Measurements from ENCODE around the gene HOXC6. TPM values are rescaled to one million over a fixed set of nuclear protein-coding genes. Genes with fewer than 3 reads are reported as not detected.

HOXC6 gene
- total RNA-seq, 2 experiments from 2014 or later = not detected

- ChIA-PET POLR2A (interaction anchor here (0.8 to 1.7 kb wide), 6 partner anchors 11 to 320 kb away, joined by 3 to 8 read pairs (median 4); partner anchors contain the start of genes COPZ1 and SMUG1), CTCF (interaction anchor here (0.6 to 6.3 kb wide), 18 partner anchors 7 to 211 kb away, joined by 3 to 59 read pairs (median 6); partner anchors contain the start of genes HOXC10, HOXC4, HOXC5 and SMUG1)
- H3K4me3 Mint-ChIP-seq = no peak overlapping the region
- Histone ChIP-seq H3K36me3 (ENCODE audit: insufficient read depth, low read length) (no peaks in the 10 kb centered on the region), H3K27ac (ENCODE audit: low read depth in 1 of 2, low read length in 2 of 2) (no peak overlapping the region), H3K9me3 (ENCODE audit: control insufficient read depth in 1 of 2, insufficient read depth in 1 of 2, low read length in 2 of 2) (peaks cover 0 to 50% of the 10 kb centered on the region in 2 experiments), H3K4me1 (ENCODE audit: insufficient read depth, low read length) (peaks cover 44% of the 10 kb centered on the region), H3K4me3 (ENCODE audit: low read length) (no peak overlapping the region), H3K27me3 (ENCODE audit: control insufficient read depth in 1 of 2, insufficient read depth in 2 of 2, low read length in 2 of 2) (peaks cover 93 to 96% of the 10 kb centered on the region in 2 experiments)
- peaks cover 100% of the 10 kb centered on the region for H3K27me3 Mint-ChIP-seq
- no peaks in the 10 kb centered on the region for H3K9me3 Mint-ChIP-seq
- no peak for DNase-seq
- no peak for TF ChIP-seq CTCF (IDR thresholded peaks at IDR 0.05)
- peaks cover 34% of the 10 kb centered on the region for H3K4me1 Mint-ChIP-seq (ENCODE audit: low read depth)
- no peak overlapping the region for H3K27ac Mint-ChIP-seq
- H3K36me3 Mint-ChIP-seq (ENCODE audit: low read depth) = no peaks in the 10 kb centered on the region
- no peak for ATAC-seq (ENCODE audit: poor library complexity)
- intact Hi-C loops (cut with DNase I, micrococcal nuclease) = loop anchor here (5.0 to 10.0 kb wide), 3 partner anchors 359 to 377 kb away; partner anchors contain the start of genes GPR84 (in 1 of the 2) and ZNF385A (in 1 of the 2)
These were observed 22.7 kb upstream of the HOXC6 start for GRCh38 chr12:54005531-54005852.

GRCh38 chr12:54005853-54006558 lies 22.2 kb upstream of the HOXC6 start:
- H3K27me3 Mint-ChIP-seq = peaks cover 100% of the 10 kb centered on the region
- CTCF ChIA-PET = interaction anchor here (0.6 to 6.3 kb wide), 18 partner anchors 8 to 210 kb away, joined by 3 to 59 read pairs (median 6); partner anchors contain the start of genes HOXC10, HOXC4, HOXC5 and SMUG1
- intact Hi-C loops (cut with DNase I, micrococcal nuclease) = loop anchor here (1.0 to 10.0 kb wide), 7 partner anchors 185 to 376 kb away; partner anchors contain the start of genes GPR84 (in 1 of the 2) and ZNF385A (in 1 of the 2)
- no peak overlapping the region for H3K27ac ChIP-seq (ENCODE audit: low read depth in 1 of 2, low read length in 2 of 2)
- ATAC-seq (ENCODE audit: poor library complexity) (peak; percentile 80), DNase-seq (peak; percentile 68 to 91 (median 81))
- H3K4me1 ChIP-seq (ENCODE audit: insufficient read depth, low read length) = peaks cover 40% of the 10 kb centered on the region
- H3K4me3 Mint-ChIP-seq = peak overlapping the region; percentile 84
- POLR2A ChIA-PET = interaction anchor here (0.8 to 1.7 kb wide), 7 partner anchors 10 to 319 kb away, joined by 3 to 8 read pairs (median 4); partner anchors contain the start of genes COPZ1 and SMUG1
- no peak overlapping the region for H3K27ac Mint-ChIP-seq
- peaks cover 0 to 45% of the 10 kb centered on the region in 2 experiments for H3K9me3 ChIP-seq (ENCODE audit: control insufficient read depth in 1 of 2, insufficient read depth in 1 of 2, low read length in 2 of 2)
- H3K4me1 Mint-ChIP-seq (ENCODE audit: low read depth) = peaks cover 37% of the 10 kb centered on the region
- peaks cover 93 to 96% of the 10 kb centered on the region in 2 experiments for H3K27me3 ChIP-seq (ENCODE audit: control insufficient read depth in 1 of 2, insufficient read depth in 2 of 2, low read length in 2 of 2)
- no peaks in the 10 kb centered on the region for H3K36me3 ChIP-seq (ENCODE audit: insufficient read depth, low read length)
- peak overlapping the region; percentile 50 for H3K4me3 ChIP-seq (ENCODE audit: low read length)
- no peaks in the 10 kb centered on the region for H3K36me3 Mint-ChIP-seq (ENCODE audit: low read depth)
- TF ChIP-seq CTCF (IDR thresholded peaks at IDR 0.05) = peak; percentile 93
- no peaks in the 10 kb centered on the region for H3K9me3 Mint-ChIP-seq

- no peaks in the 10 kb centered on the region for H3K9me3 Mint-ChIP-seq
- H3K27me3 ChIP-seq (ENCODE audit: control insufficient read depth in 1 of 2, insufficient read depth in 2 of 2, low read length in 2 of 2) = peaks cover 92 to 96% of the 10 kb centered on the region in 2 experiments
- peaks cover 46% of the 10 kb centered on the region for H3K4me1 ChIP-seq (ENCODE audit: insufficient read depth, low read length)
- ATAC-seq (ENCODE audit: poor library complexity) = no peak
- peaks cover 0 to 40% of the 10 kb centered on the region in 2 experiments for H3K9me3 ChIP-seq (ENCODE audit: control insufficient read depth in 1 of 2, insufficient read depth in 1 of 2, low read length in 2 of 2)
- H3K36me3 ChIP-seq (ENCODE audit: insufficient read depth, low read length) = no peaks in the 10 kb centered on the region
- H3K4me1 Mint-ChIP-seq (ENCODE audit: low read depth) = peaks cover 44% of the 10 kb centered on the region
- POLR2A ChIA-PET = interaction anchor here (0.8 to 1.7 kb wide), 9 partner anchors 10 to 318 kb away, joined by 3 to 8 read pairs (median 4); partner anchors contain the start of genes COPZ1 and SMUG1
- H3K4me3 Mint-ChIP-seq = peak overlapping the region; percentile 84
- TF ChIP-seq CTCF (IDR thresholded peaks at IDR 0.05) = no peak
- no peak overlapping the region for H3K27ac ChIP-seq (ENCODE audit: low read depth in 1 of 2, low read length in 2 of 2)
- no peak overlapping the region for H3K27ac Mint-ChIP-seq
- H3K27me3 Mint-ChIP-seq = peaks cover 100% of the 10 kb centered on the region
- peak overlapping the region; percentile 50 for H3K4me3 ChIP-seq (ENCODE audit: low read length)
- no peaks in the 10 kb centered on the region for H3K36me3 Mint-ChIP-seq (ENCODE audit: low read depth)
- no peak for DNase-seq
- CTCF ChIA-PET = interaction anchor here (0.5 to 6.3 kb wide), 14 partner anchors 16 to 320 kb away, joined by 3 to 59 read pairs (median 6); partner anchors contain the start of genes HOXC10 and HOXC5
- intact Hi-C loops (cut with DNase I, micrococcal nuclease) = loop anchor here (1.0 to 10.0 kb wide), 7 partner anchors 185 to 376 kb away; partner anchors contain the start of genes GPR84 (in 1 of the 2) and ZNF385A (in 1 of the 2)
These were observed 21.6 kb upstream of the HOXC6 start for GRCh38 chr12:54006559-54007220.

Data from CD4-positive, alpha-beta T cell (primary cell).